Bronchial epithelial cell (primary cell): ENCODE results near the gene RBMS1. TPM values are rescaled to one million over a fixed set of nuclear protein-coding genes. Genes with fewer than 3 reads are reported as not detected.

Source experiments
- DNase-seq: peaks from one replicate; pipeline ENCODE4 v3.0.0-alpha.2; 2010; ENCODE audit warnings: low read depth
- FAIRE-seq: peaks from 2 replicates; lab custom pipeline; 2011; peaks lifted over from hg19 to GRCh38; lab: Jason Lieb, UNC
- H3K27me3 ChIP-seq: 2 replicates; pipeline ENCODE4 v1.5.1; 2011; ENCODE audit warnings: low read length; ENCODE audit not compliant: control insufficient read depth, insufficient read depth
- H3K36me3 ChIP-seq: 2 replicates; pipeline ENCODE4 v1.5.1; 2011; ENCODE audit warnings: low read length; ENCODE audit not compliant: control insufficient read depth, insufficient read depth
- H3K4me3 ChIP-seq: 2 replicates; pipeline ENCODE4 v1.5.1; 2011; ENCODE audit warnings: mild to moderate bottlenecking, low read depth, low read length, control low read depth
- CTCF ChIP-seq: IDR thresholded peaks from 2 replicates; pipeline ENCODE4 v1.5.1; 2011; ENCODE audit warnings: mild to moderate bottlenecking, moderate library complexity, low read length, control low read depth, inconsistent platforms; ENCODE audit not compliant: insufficient read depth, severe bottlenecking
- total RNA-seq: library from RNA; depleted of rRNA; stranded (reverse); fragments of >200 nt; gene quantifications from 2 replicates; pipeline ENCODE4 v1.2.1, GENCODE V29; 2014

The RBMS1 gene
- total RNA-seq, 1 donor from 2014 or later, result 30.0 TPM

GRCh38 chr2:160484859-160485520, 8.6 kb downstream of the RBMS1 start:
- Histone ChIP-seq H3K4me3 (no peak overlapping the region), H3K36me3 (no peaks in the 10 kb centered on the region), H3K27me3 (no peaks in the 10 kb centered on the region)
- DNase-seq (no peak), FAIRE-seq (no peak)
- TF ChIP-seq CTCF, result no peak

GRCh38 chr2:160482673-160483072, 10.9 kb downstream of the RBMS1 start:
- DNase-seq, result no peak
- Histone ChIP-seq H3K27me3 (no peaks in the 10 kb centered on the region), H3K4me3 (no peak overlapping the region), H3K36me3 (no peaks in the 10 kb centered on the region)
- FAIRE-seq, result no peak
- no peak for TF ChIP-seq CTCF

GRCh38 chr2:160479269-160479668, 14.3 kb downstream of the RBMS1 start:
- Histone ChIP-seq H3K27me3 (no peaks in the 10 kb centered on the region), H3K4me3 (no peak overlapping the region), H3K36me3 (no peaks in the 10 kb centered on the region)
- no peak for TF ChIP-seq CTCF
- DNase-seq (no peak), FAIRE-seq (no peak)

GRCh38 chr2:160478660-160479059, 14.9 kb downstream of the RBMS1 start:
- FAIRE-seq, result no peak
- Histone ChIP-seq H3K36me3 (no peaks in the 10 kb centered on the region), H3K27me3 (no peaks in the 10 kb centered on the region), H3K4me3 (no peak overlapping the region)
- no peak for DNase-seq
- TF ChIP-seq CTCF, result no peak

- FAIRE-seq (no peak), DNase-seq (no peak)
- Histone ChIP-seq H3K36me3 (no peaks in the 10 kb centered on the region), H3K27me3 (no peaks in the 10 kb centered on the region), H3K4me3 (no peak overlapping the region)
- TF ChIP-seq CTCF, result no peak
Observed at GRCh38 chr2:160477032-160477431, 16.6 kb downstream of the RBMS1 start.
